ENCODE data around the gene RAI14. TPM values are rescaled to one million over a fixed set of nuclear protein-coding genes. Genes with fewer than 3 reads are reported as not detected.

The RAI14 gene
- total and polyA plus RNA-seq, 7 experiments from 2014 or later = 0.32 to 0.98 (median 0.89) TPM; not detected in 4

GRCh38 chr5:34833090-34833489 lies 177.0 kb downstream of the RAI14 start:
- Mint-ChIP-seq H3K36me3 (peaks cover 0 to under 1% (median 0%) of the 10 kb centered on the region in 5 donors), H3K27ac (no peak overlapping the region), H3K27me3 (peaks cover 0 to 11% (median 0%) of the 10 kb centered on the region in 5 donors), H3K4me1 (peaks cover 0 to under 1% (median 0%) of the 10 kb centered on the region in 7 donors), H3K4me3 (no peak overlapping the region), H3K9me3 (peaks cover 0 to 1% (median 0%) of the 10 kb centered on the region in 11 donors)
- Histone ChIP-seq H3K36me3 (ENCODE audit: control insufficient read depth in 2 of 3, insufficient read depth in 3 of 3, low read length in 3 of 3) (no peaks in the 10 kb centered on the region), H3K27ac (ENCODE audit: low read depth, low read length) (no peak overlapping the region), H3K4me1 (ENCODE audit: control insufficient read depth in 2 of 2, insufficient read depth in 2 of 2, low read length in 2 of 2) (no peaks in the 10 kb centered on the region), H3K27me3 (ENCODE audit: control insufficient read depth in 2 of 2, insufficient read depth in 2 of 2, low read length in 2 of 2) (no peaks in the 10 kb centered on the region), H3K9me3 (ENCODE audit: control insufficient read depth in 2 of 3, low read length in 3 of 3) (no peaks in the 10 kb centered on the region), H3K4me3 (ENCODE audit: low read length) (no peak overlapping the region)
- intact Hi-C loops (cut with micrococcal nuclease) = no loop called here
- no peak for ATAC-seq
- no peak for DNase-seq
- ChIA-PET POLR2A (no interaction called here), CTCF (no interaction called here)

GRCh38 chr5:34833976-34834793 lies 178.1 kb downstream of the RAI14 start:
- no peak overlapping the region for H3K27ac ChIP-seq (ENCODE audit: low read depth, low read length)
- no peak overlapping the region for H3K27ac Mint-ChIP-seq
- CTCF ChIA-PET = no interaction called here
- no peak overlapping the region for H3K4me3 ChIP-seq (ENCODE audit: low read length)
- intact Hi-C loops (cut with micrococcal nuclease) = no loop called here
- no peaks in the 10 kb centered on the region for H3K9me3 ChIP-seq (ENCODE audit: control insufficient read depth in 2 of 3, low read length in 3 of 3)
- POLR2A ChIA-PET = no interaction called here
- peaks cover 0 to 2% (median 0%) of the 10 kb centered on the region in 11 donors for H3K9me3 Mint-ChIP-seq
- H3K36me3 Mint-ChIP-seq = peaks cover 0 to 3% (median 0%) of the 10 kb centered on the region in 5 donors
- no peak overlapping the region for H3K4me3 Mint-ChIP-seq
- ATAC-seq (no peak), DNase-seq (no peak)
- H3K27me3 ChIP-seq (ENCODE audit: control insufficient read depth in 2 of 2, insufficient read depth in 2 of 2, low read length in 2 of 2) = no peaks in the 10 kb centered on the region
- peaks cover 0 to 11% (median 0%) of the 10 kb centered on the region in 5 donors for H3K27me3 Mint-ChIP-seq
- peaks cover 0 to 4% of the 10 kb centered on the region in 2 donors for H3K4me1 ChIP-seq (ENCODE audit: control insufficient read depth in 2 of 2, insufficient read depth in 2 of 2, low read length in 2 of 2)
- no peaks in the 10 kb centered on the region for H3K36me3 ChIP-seq (ENCODE audit: control insufficient read depth in 2 of 3, insufficient read depth in 3 of 3, low read length in 3 of 3)
- H3K4me1 Mint-ChIP-seq = peaks cover 1 to 10% (median 6%) of the 10 kb centered on the region in 7 donors

GRCh38 chr5:34834794-34835089 lies 178.6 kb downstream of the RAI14 start:
- peaks cover 0 to 2% (median 0%) of the 10 kb centered on the region in 11 donors for H3K9me3 Mint-ChIP-seq
- ATAC-seq (no peak), DNase-seq (no peak)
- no peaks in the 10 kb centered on the region for H3K27me3 ChIP-seq (ENCODE audit: control insufficient read depth in 2 of 2, insufficient read depth in 2 of 2, low read length in 2 of 2)
- intact Hi-C loops (cut with micrococcal nuclease) = loop anchor here (5.0 kb wide), 5 partner anchors 63 to 1408 kb away; partner anchors contain the start of genes AMACR (in 1 of the 2), LMBRD2 (in 1 of the 2), NADK2 (in 1 of the 2) and RAI14 (in 1 of the 2)
- no peak overlapping the region for H3K4me3 ChIP-seq (ENCODE audit: low read length)
- H3K36me3 Mint-ChIP-seq = peaks cover 0 to 3% (median 0%) of the 10 kb centered on the region in 5 donors
- H3K4me3 Mint-ChIP-seq = no peak overlapping the region
- H3K27ac ChIP-seq (ENCODE audit: low read depth, low read length) = no peak overlapping the region
- no peaks in the 10 kb centered on the region for H3K9me3 ChIP-seq (ENCODE audit: control insufficient read depth in 2 of 3, low read length in 3 of 3)
- peaks cover 6 to 16% (median 10%) of the 10 kb centered on the region in 7 donors for H3K4me1 Mint-ChIP-seq
- no peaks in the 10 kb centered on the region for H3K36me3 ChIP-seq (ENCODE audit: control insufficient read depth in 2 of 3, insufficient read depth in 3 of 3, low read length in 3 of 3)
- ChIA-PET CTCF (no interaction called here), POLR2A (no interaction called here)
- peaks cover 0 to 11% (median 0%) of the 10 kb centered on the region in 5 donors for H3K27me3 Mint-ChIP-seq
- H3K4me1 ChIP-seq (ENCODE audit: control insufficient read depth in 2 of 2, insufficient read depth in 2 of 2, low read length in 2 of 2) = peaks cover 0 to 4% of the 10 kb centered on the region in 2 donors
- H3K27ac Mint-ChIP-seq = no peak overlapping the region

GRCh38 chr5:34835664-34836063 lies 179.5 kb downstream of the RAI14 start:
- no peaks in the 10 kb centered on the region for H3K27me3 ChIP-seq (ENCODE audit: control insufficient read depth in 2 of 2, insufficient read depth in 2 of 2, low read length in 2 of 2)
- H3K4me3 ChIP-seq (ENCODE audit: low read length) = no peak overlapping the region
- peaks cover 0 to 11% (median 0%) of the 10 kb centered on the region in 5 donors for H3K27me3 Mint-ChIP-seq
- peaks cover 6 to 16% (median 10%) of the 10 kb centered on the region in 7 donors for H3K4me1 Mint-ChIP-seq
- no peak for DNase-seq
- no peaks in the 10 kb centered on the region for H3K9me3 ChIP-seq (ENCODE audit: control insufficient read depth in 2 of 3, low read length in 3 of 3)
- no peak overlapping the region for H3K4me3 Mint-ChIP-seq
- CTCF ChIA-PET = no interaction called here
- peaks cover 0 to 2% (median 0%) of the 10 kb centered on the region in 11 donors for H3K9me3 Mint-ChIP-seq
- POLR2A ChIA-PET = no interaction called here
- ATAC-seq = no peak
- H3K27ac ChIP-seq (ENCODE audit: low read depth, low read length) = no peak overlapping the region
- H3K27ac Mint-ChIP-seq = peak overlapping the region in 4 of 9 donors; percentile 2 to 80 (median 33)
- intact Hi-C loops (cut with micrococcal nuclease) = loop anchor here (5.0 kb wide), 5 partner anchors 62 to 1407 kb away; partner anchors contain the start of genes AMACR (in 1 of the 2), LMBRD2 (in 1 of the 2), NADK2 (in 1 of the 2) and RAI14 (in 1 of the 2)
- peaks cover 0 to 4% of the 10 kb centered on the region in 2 donors for H3K4me1 ChIP-seq (ENCODE audit: control insufficient read depth in 2 of 2, insufficient read depth in 2 of 2, low read length in 2 of 2)
- peaks cover 0 to 3% (median 0%) of the 10 kb centered on the region in 5 donors for H3K36me3 Mint-ChIP-seq
- no peaks in the 10 kb centered on the region for H3K36me3 ChIP-seq (ENCODE audit: control insufficient read depth in 2 of 3, insufficient read depth in 3 of 3, low read length in 3 of 3)

GRCh38 chr5:34838785-34839714 lies 182.9 kb downstream of the RAI14 start, which contains the start of gene TTC23L:
TTC23L (plus strand) TSS chr5:34839164; CDS start chr5:34840672, 1,508 bp downstream.
- peaks cover 0 to 4% of the 10 kb centered on the region in 2 donors for H3K4me1 ChIP-seq (ENCODE audit: control insufficient read depth in 2 of 2, insufficient read depth in 2 of 2, low read length in 2 of 2)
- ChIA-PET CTCF (interaction anchor here (1.8 kb wide), 1 partner anchor 59 kb away, joined by 6 read pairs; no protein-coding TSS in a partner anchor), POLR2A (interaction anchor here (0.7 to 1.6 kb wide), 3 partner anchors 76 to 1408 kb away, joined by 3 to 16 read pairs (median 3); partner anchors contain the start of genes BRIX1, DNAJC21 and RAD1)
- peak within 1 kb of the TSS; percentile 79 to 97 (median 92) for H3K4me3 Mint-ChIP-seq
- H3K27ac ChIP-seq (ENCODE audit: low read depth, low read length) = peak within 1 kb of the TSS; percentile 78
- intact Hi-C loops (cut with micrococcal nuclease) = loop anchor here (1.0 to 5.0 kb wide), 14 partner anchors 58 to 1404 kb away; partner anchors contain the start of genes AMACR (in 2 of the 2), BRIX1 (in 2 of the 2), DNAJC21 (in 2 of the 2) and RAD1 (in 2 of the 2)
- H3K9me3 Mint-ChIP-seq = peaks cover 0 to 2% (median 0%) of the 10 kb centered on the region in 11 donors
- peak within 1 kb of the TSS; percentile 83 to 99 (median 94) for H3K27ac Mint-ChIP-seq
- DNase-seq (peak; percentile 82 to 95 (median 90)), ATAC-seq (peak; percentile 94)
- no peaks in the 10 kb centered on the region for H3K36me3 ChIP-seq (ENCODE audit: control insufficient read depth in 2 of 3, insufficient read depth in 3 of 3, low read length in 3 of 3)
- peaks cover 6 to 16% (median 10%) of the 10 kb centered on the region in 7 donors for H3K4me1 Mint-ChIP-seq
- no peaks in the 10 kb centered on the region for H3K9me3 ChIP-seq (ENCODE audit: control insufficient read depth in 2 of 3, low read length in 3 of 3)
- peaks cover 0 to 9% (median 0%) of the 10 kb centered on the region in 5 donors for H3K27me3 Mint-ChIP-seq
- peak within 1 kb of the TSS; percentile 85 for H3K4me3 ChIP-seq (ENCODE audit: low read length)
- peaks cover 0 to 5% (median 3%) of the 10 kb centered on the region in 5 donors for H3K36me3 Mint-ChIP-seq
- no peaks in the 10 kb centered on the region for H3K27me3 ChIP-seq (ENCODE audit: control insufficient read depth in 2 of 2, insufficient read depth in 2 of 2, low read length in 2 of 2)

GRCh38 chr5:34841816-34842215 lies 185.7 kb downstream of the RAI14 start:
- H3K27me3 ChIP-seq (ENCODE audit: control insufficient read depth in 2 of 2, insufficient read depth in 2 of 2, low read length in 2 of 2) = no peaks in the 10 kb centered on the region
- ChIA-PET CTCF (no interaction called here), POLR2A (no interaction called here)
- Mint-ChIP-seq H3K27ac (no peak overlapping the region), H3K27me3 (peaks cover 0 to 4% (median 3%) of the 10 kb centered on the region in 5 donors), H3K4me3 (no peak overlapping the region), H3K4me1 (peaks cover 6 to 16% (median 10%) of the 10 kb centered on the region in 7 donors), H3K9me3 (peaks cover 0 to 2% (median 0%) of the 10 kb centered on the region in 11 donors), H3K36me3 (peaks cover 0 to 5% (median 3%) of the 10 kb centered on the region in 5 donors)
- H3K9me3 ChIP-seq (ENCODE audit: control insufficient read depth in 2 of 3, low read length in 3 of 3) = no peaks in the 10 kb centered on the region
- H3K4me3 ChIP-seq (ENCODE audit: low read length) = no peak overlapping the region
- DNase-seq (no peak), ATAC-seq (no peak)
- H3K27ac ChIP-seq (ENCODE audit: low read depth, low read length) = no peak overlapping the region
- no peaks in the 10 kb centered on the region for H3K36me3 ChIP-seq (ENCODE audit: control insufficient read depth in 2 of 3, insufficient read depth in 3 of 3, low read length in 3 of 3)
- intact Hi-C loops (cut with micrococcal nuclease) = no loop called here
- peaks cover 0 to 4% of the 10 kb centered on the region in 2 donors for H3K4me1 ChIP-seq (ENCODE audit: control insufficient read depth in 2 of 2, insufficient read depth in 2 of 2, low read length in 2 of 2)
